ENCODE measurements around the gene RMC1. TPM values are rescaled to one million over a fixed set of nuclear protein-coding genes. Genes with fewer than 3 reads are reported as not detected.
"Not testable (repeated sequence)": the region's sequence is repeated elsewhere in the genome, so short reads cannot be mapped to it uniquely, and the experiment has no call there.

RMC1 gene
- total and polyA plus RNA-seq, 4 donors, result 15.6 to 24.7 (median 20.8) TPM

DNA sequence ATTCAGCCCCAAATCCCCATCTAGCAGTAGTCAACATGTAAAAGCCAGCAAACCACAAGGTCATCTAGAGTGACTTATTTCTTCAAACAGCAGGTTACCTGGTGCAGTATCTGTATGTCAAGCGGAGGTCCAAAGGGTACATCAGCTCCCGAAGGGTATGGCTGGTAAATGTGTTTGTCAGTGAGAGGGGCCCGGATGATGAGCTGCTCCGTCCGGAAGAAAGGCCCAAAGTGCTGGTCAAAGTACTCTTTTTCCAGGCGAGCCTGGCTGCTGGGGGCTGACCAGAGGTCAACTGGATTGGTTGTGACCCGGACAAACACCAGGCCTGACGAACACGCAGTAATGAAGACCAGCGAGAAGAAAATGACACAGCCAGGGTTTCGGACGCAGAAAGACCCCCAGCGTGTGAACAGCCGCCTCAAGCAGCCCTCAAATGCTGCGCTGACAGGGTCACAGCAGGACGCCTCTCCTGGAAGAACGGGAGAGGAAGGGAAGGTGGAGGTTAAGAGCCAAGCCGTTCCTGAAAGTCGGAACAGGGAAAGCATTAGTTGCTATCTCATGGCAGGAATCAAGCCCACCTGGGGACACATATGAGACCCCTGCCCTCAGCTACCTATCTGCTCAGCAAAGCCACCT lies 53.0 kb downstream of the RMC1 start:
- Histone ChIP-seq H3K27ac (ENCODE audit: low read depth in 1 of 2, low read length in 2 of 2) (no peak overlapping the region), H3K4me3 (ENCODE audit: low read depth in 1 of 3, low read length in 3 of 3) (no peak overlapping the region), H3K9ac (ENCODE audit: low read depth in 1 of 2, low read length in 2 of 2) (no peak overlapping the region), H3K4me1 (ENCODE audit: control insufficient read depth in 4 of 4, insufficient read depth in 4 of 4, low read length in 3 of 4) (peaks cover 0 to 3% (median 0%) of the 10 kb centered on the region in 4 donors), H3K27me3 (ENCODE audit: control insufficient read depth in 4 of 4, insufficient read depth in 4 of 4, low read length in 3 of 4) (no peaks in the 10 kb centered on the region), H3K36me3 (ENCODE audit: control insufficient read depth in 4 of 4, insufficient read depth in 3 of 4, low read depth in 1 of 4, low read length in 3 of 4) (peaks cover 7 to 66% (median 50%) of the 10 kb centered on the region in 4 donors), H3K9me3 (ENCODE audit: control insufficient read depth in 4 of 4, low read length in 3 of 4) (no peaks in the 10 kb centered on the region)
- DNase-seq (ENCODE audit: low spot score), result peak; percentile 68
- WGBS, result 79% methylated on average over 19 of the region's 19 CpGs
- TF ChIP-seq SP1 (IDR thresholded peaks at IDR 0.05), result peak; percentile 79
- no peak for TF ChIP-seq EGR1 (IDR thresholded peaks at IDR 0.05; ENCODE audit: low read depth in 2 of 2)
- TF ChIP-seq FOXA2 (IDR thresholded peaks at IDR 0.05), result no peak
- TF ChIP-seq HNF4A (conservative IDR thresholded peaks at IDR 0.05), result peak; percentile 57 to 85
- no peak for TF ChIP-seq FOXA1 (IDR thresholded peaks at IDR 0.05)
- TF ChIP-seq JUND (IDR thresholded peaks at IDR 0.05), result no peak
- peak; percentile 23 for TF ChIP-seq TAF1 (conservative IDR thresholded peaks at IDR 0.05)
- peak in 1 of 2 donors; percentile 28 for TF ChIP-seq GABPA (IDR thresholded peaks at IDR 0.05 in 1 of 2, conservative IDR thresholded peaks at IDR 0.05 in 1 of 2)
- peak; percentile 50 for TF ChIP-seq HNF4G (IDR thresholded peaks at IDR 0.05)
- peak in 1 of 2 donors; percentile 4 for TF ChIP-seq RAD21 (IDR thresholded peaks at IDR 0.05)
- peak; percentile 48 to 82 for TF ChIP-seq RXRA (IDR thresholded peaks at IDR 0.05)
- TF ChIP-seq ATF3 (IDR thresholded peaks at IDR 0.05), result no peak

- not testable (repeated sequence) for H3K9ac ChIP-seq (ENCODE audit: low read depth in 1 of 2, low read length in 2 of 2); H3K4me1 ChIP-seq (ENCODE audit: control insufficient read depth in 4 of 4, insufficient read depth in 4 of 4, low read length in 3 of 4); H3K27me3 ChIP-seq (ENCODE audit: control insufficient read depth in 4 of 4, insufficient read depth in 4 of 4, low read length in 3 of 4); H3K27ac ChIP-seq (ENCODE audit: low read depth in 1 of 2, low read length in 2 of 2); H3K9me3 ChIP-seq (ENCODE audit: control insufficient read depth in 4 of 4, low read length in 3 of 4); DNase-seq (ENCODE audit: low spot score); H3K4me3 ChIP-seq (ENCODE audit: low read depth in 1 of 3, low read length in 3 of 3)
- H3K36me3 ChIP-seq (ENCODE audit: control insufficient read depth in 4 of 4, insufficient read depth in 3 of 4, low read depth in 1 of 4, low read length in 3 of 4), result peaks cover 9 to 67% (median 48%) of the 10 kb centered on the region in 4 donors
- 96% methylated on average over 8 of the region's 8 CpGs for WGBS
Observed at GRCh38 chr18:23557511-23557910, 54.2 kb downstream of the RMC1 start.

- H3K9ac ChIP-seq (ENCODE audit: low read depth in 1 of 2, low read length in 2 of 2), result no peak overlapping the region
- H3K27me3 ChIP-seq (ENCODE audit: control insufficient read depth in 4 of 4, insufficient read depth in 4 of 4, low read length in 3 of 4), result no peaks in the 10 kb centered on the region
- H3K9me3 ChIP-seq (ENCODE audit: control insufficient read depth in 4 of 4, low read length in 3 of 4), result no peaks in the 10 kb centered on the region
- no peak overlapping the region for H3K27ac ChIP-seq (ENCODE audit: low read depth in 1 of 2, low read length in 2 of 2)
- no peak for DNase-seq (ENCODE audit: low spot score)
- TF ChIP-seq HNF4G (IDR thresholded peaks at IDR 0.05), result no peak
- no peak for TF ChIP-seq YY1 (IDR thresholded peaks at IDR 0.05)
- TF ChIP-seq FOXA2 (IDR thresholded peaks at IDR 0.05), result no peak
- no peak for TF ChIP-seq RAD21 (IDR thresholded peaks at IDR 0.05)
- TF ChIP-seq SP1 (IDR thresholded peaks at IDR 0.05), result no peak
- TF ChIP-seq, protein P1, sequence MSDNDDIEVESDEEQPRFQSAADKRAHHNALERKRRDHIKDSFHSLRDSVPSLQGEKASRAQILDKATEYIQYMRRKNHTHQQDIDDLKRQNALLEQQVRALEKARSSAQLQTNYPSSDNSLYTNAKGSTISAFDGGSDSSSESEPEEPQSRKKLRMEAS (IDR thresholded peaks at IDR 0.05), result no peak
- peaks cover 8 to 45% (median 34%) of the 10 kb centered on the region in 4 donors for H3K36me3 ChIP-seq (ENCODE audit: control insufficient read depth in 4 of 4, insufficient read depth in 3 of 4, low read depth in 1 of 4, low read length in 3 of 4)
- 98% methylated on average over 4 of the region's 4 CpGs for WGBS
- peaks cover 0 to 3% (median 0%) of the 10 kb centered on the region in 4 donors for H3K4me1 ChIP-seq (ENCODE audit: control insufficient read depth in 4 of 4, insufficient read depth in 4 of 4, low read length in 3 of 4)
- no peak overlapping the region for H3K4me3 ChIP-seq (ENCODE audit: low read depth in 1 of 3, low read length in 3 of 3)
Observed at GRCh38 chr18:23560186-23560585, 56.9 kb downstream of the RMC1 start.
